ENCODE measurements around the gene NUP210L.
"Not testable (repeated sequence)": the region's sequence is repeated elsewhere in the genome, so short reads cannot be mapped to it uniquely, and the experiment has no call there.

NUP210L gene

GRCh38 chr1:154115180-154115579, 39.7 kb downstream of the NUP210L start:
- DNase-seq: no peak
- no peak for TF ChIP-seq CTCF (IDR thresholded peaks at IDR 0.05)

GRCh38 chr1:154104433-154105082, 50.3 kb downstream of the NUP210L start:
- Mint-ChIP-seq H3K4me3 (no peak overlapping the region), H3K4me1 (no peaks in the 10 kb centered on the region), H3K9me3 (no peaks in the 10 kb centered on the region), H3K36me3 (ENCODE audit: low read depth) (no peaks in the 10 kb centered on the region), H3K27me3 (ENCODE audit: low read depth, poor library complexity) (no peaks in the 10 kb centered on the region), H3K27ac (no peak overlapping the region)
- no peak for DNase-seq
- no peak for TF ChIP-seq CTCF (IDR thresholded peaks at IDR 0.05)

More at GRCh38 chr1:154115180-154115579, 39.7 kb downstream of the NUP210L start:
- Mint-ChIP-seq H3K9me3 (no peaks in the 10 kb centered on the region), H3K27me3 (ENCODE audit: low read depth, poor library complexity) (peaks cover 12% of the 10 kb centered on the region), H3K27ac (no peak overlapping the region), H3K4me3 (no peak overlapping the region), H3K36me3 (ENCODE audit: low read depth) (no peaks in the 10 kb centered on the region), H3K4me1 (no peaks in the 10 kb centered on the region)

GRCh38 chr1:154100141-154100540, 54.7 kb downstream of the NUP210L start:
- H3K9me3 Mint-ChIP-seq; H3K4me1 Mint-ChIP-seq; H3K27me3 Mint-ChIP-seq (ENCODE audit: low read depth, poor library complexity); H3K36me3 Mint-ChIP-seq (ENCODE audit: low read depth); H3K4me3 Mint-ChIP-seq; DNase-seq; H3K27ac Mint-ChIP-seq: not testable (repeated sequence)

GRCh38 chr1:154097873-154098272, 57.0 kb downstream of the NUP210L start:
- Mint-ChIP-seq H3K27me3 (ENCODE audit: low read depth, poor library complexity) (no peaks in the 10 kb centered on the region), H3K4me1 (no peaks in the 10 kb centered on the region), H3K4me3 (no peak overlapping the region), H3K9me3 (no peaks in the 10 kb centered on the region), H3K36me3 (ENCODE audit: low read depth) (no peaks in the 10 kb centered on the region), H3K27ac (no peak overlapping the region)
- TF ChIP-seq CTCF (IDR thresholded peaks at IDR 0.05): no peak
- DNase-seq: no peak

GRCh38 chr1:154095456-154096060, 59.3 kb downstream of the NUP210L start:
- no peak for DNase-seq
- H3K27ac Mint-ChIP-seq: no peak overlapping the region
- peaks cover 5% of the 10 kb centered on the region for H3K27me3 Mint-ChIP-seq (ENCODE audit: low read depth, poor library complexity)
- TF ChIP-seq CTCF (IDR thresholded peaks at IDR 0.05): no peak
- no peaks in the 10 kb centered on the region for H3K36me3 Mint-ChIP-seq (ENCODE audit: low read depth)
- H3K4me1 Mint-ChIP-seq: no peaks in the 10 kb centered on the region
- no peak overlapping the region for H3K4me3 Mint-ChIP-seq
- H3K9me3 Mint-ChIP-seq: no peaks in the 10 kb centered on the region

GRCh38 chr1:154094411-154094810, 60.5 kb downstream of the NUP210L start:
- H3K27ac Mint-ChIP-seq: no peak overlapping the region
- H3K27me3 Mint-ChIP-seq (ENCODE audit: low read depth, poor library complexity): peaks cover 10% of the 10 kb centered on the region
- H3K9me3 Mint-ChIP-seq: no peaks in the 10 kb centered on the region
- H3K4me3 Mint-ChIP-seq: no peak overlapping the region
- DNase-seq: no peak
- no peaks in the 10 kb centered on the region for H3K36me3 Mint-ChIP-seq (ENCODE audit: low read depth)
- no peak for TF ChIP-seq CTCF (IDR thresholded peaks at IDR 0.05)
- no peaks in the 10 kb centered on the region for H3K4me1 Mint-ChIP-seq
